Measurements from ENCODE around the gene TMEM134. TPM values are rescaled to one million over a fixed set of nuclear protein-coding genes. Genes with fewer than 3 reads are reported as not detected.

The TMEM134 gene
- total and polyA plus RNA-seq, 10 of the 15 experiments (the other 5 are each of a cell fraction or from before 2014, with no cell fraction given): 1.6 to 93.8 (median 27.8) TPM

GRCh38 chr11:67501854-67502253, 32.8 kb upstream of the TMEM134 start:
- TF ChIP-seq MTA3 (IDR thresholded peaks at IDR 0.05; ENCODE audit: borderline replicate concordance, low read length): no peak
- TF ChIP-seq MLLT1 (IDR thresholded peaks at IDR 0.05): peak; percentile 31; the same call in 1 of the 2 replicates
- no peak for TF ChIP-seq WRNIP1 (IDR thresholded peaks at IDR 0.05; ENCODE audit: borderline replicate concordance, low read depth, low read length)
- no peak for TF ChIP-seq TCF3 (IDR thresholded peaks at IDR 0.05; ENCODE audit: borderline replicate concordance, insufficient read depth, low read depth, low read length)
- SMC1A ChIA-PET (ENCODE audit: uncharacterized antibody, unreplicated experiment): no interaction called here
- no peak overlapping the region for H2AFZ ChIP-seq (ENCODE audit: control insufficient read depth, low read depth, low read length)
- in situ Hi-C loops (cut with MboI): no loop called here
- no peak for ATAC-seq
- H3K9ac ChIP-seq (ENCODE audit: control insufficient read depth, insufficient read depth, low read length): no peak overlapping the region
- H3K4me3 ChIP-seq: no peak overlapping the region
- H4K20me1 ChIP-seq (ENCODE audit: control insufficient read depth, insufficient read depth): no peaks in the 10 kb centered on the region
- WGBS (ENCODE audit: insufficient coverage, insufficient replicate concordance, low lambda C conversion rate, missing lambda C conversion rate): 99% methylated on average over 18 of the region's 18 CpGs
- FAIRE-seq: no peak
- H3K27me3 ChIP-seq (replicated peaks in 1 of 2; ENCODE audit: control insufficient read depth in 2 of 2, insufficient read depth in 2 of 2, low read length in 1 of 2): no peaks in the 10 kb centered on the region
- BruUV-seq (replicated peaks): no TSS peak
- POLR2A ChIA-PET: no interaction called here
- no peak overlapping the region for H3K4me2 ChIP-seq (ENCODE audit: control insufficient read depth, insufficient read depth)
- DNase-seq (ENCODE audit: low read depth, low spot score): no peak
- no peak overlapping the region for H3K27ac ChIP-seq (ENCODE audit: control insufficient read depth, insufficient read depth)
- peaks cover 0 to 3% of the 10 kb centered on the region in 2 experiments; a peak in 2 of 4 replicates for H3K36me3 ChIP-seq (ENCODE audit: control insufficient read depth in 2 of 2, insufficient read depth in 2 of 2, low read length in 1 of 2)
- intact Hi-C loops (cut with micrococcal nuclease; ENCODE audit: unreplicated experiment): no loop called here
- no peaks in the 10 kb centered on the region for H3K9me3 ChIP-seq (replicated peaks; ENCODE audit: control insufficient read depth, insufficient read depth, low read length)
- peaks cover 22% of the 10 kb centered on the region for H3K79me2 ChIP-seq (ENCODE audit: control insufficient read depth, insufficient read depth, low read length)
- H3K4me1 ChIP-seq (ENCODE audit: control insufficient read depth, insufficient read depth, low read length): peaks cover 19% of the 10 kb centered on the region
- RAD21 ChIA-PET (ENCODE audit: unreplicated experiment): interaction anchor here (1.1 to 1.5 kb wide), 3 partner anchors 14 to 101 kb away, joined by 3 read pairs; no protein-coding TSS in a partner anchor
- CTCF ChIA-PET: no interaction called here

Data from GM12878 (cell line).